Natural killer cell (primary cell): ENCODE measurements around the gene RARB. TPM values are rescaled to one million over a fixed set of nuclear protein-coding genes. Genes with fewer than 3 reads are reported as not detected.

Experiments
- ATAC-seq, 3 donors: fragments of 150-1000 bp in 2 of 3; fragments of 200-7000 bp in 1 of 3; cut with Tn5 transposase; 1 replicate in 1 of 3; 2 replicates in 2 of 3; pipeline ENCODE4 v1.10.0; 2021; ENCODE audit warnings: mild to moderate bottlenecking in 2 of 3, moderate library complexity in 2 of 3
- DNase-seq, 2 donors: peaks; one replicate each; pipeline versions ENCODE4 v3.0.0 to v3.0.0-alpha.2; 2013 to 2021; ENCODE audit warnings: mixed read lengths in 1 of 2
- H3K27ac ChIP-seq: one replicate; pipeline ENCODE4 v1.5.1; 2013; ENCODE audit warnings: mild to moderate bottlenecking, low read length
- H3K27me3 ChIP-seq: one replicate; pipeline ENCODE4 v1.6.1; 2013; ENCODE audit warnings: low read length; ENCODE audit not compliant: control insufficient read depth, insufficient read depth
- H3K36me3 ChIP-seq: one replicate; pipeline ENCODE4 v1.6.1; 2013; ENCODE audit warnings: low read length; ENCODE audit not compliant: control insufficient read depth, insufficient read depth
- H3K4me1 ChIP-seq: one replicate; pipeline ENCODE4 v1.6.1; 2013; ENCODE audit warnings: low read length; ENCODE audit not compliant: control insufficient read depth, insufficient read depth
- H3K4me3 ChIP-seq: one replicate; pipeline ENCODE4 v1.5.1; 2013; ENCODE audit warnings: low read length
- H3K9me3 ChIP-seq: one replicate; pipeline ENCODE4 v1.6.1; 2013; ENCODE audit warnings: low read length; ENCODE audit not compliant: control insufficient read depth, insufficient read depth
- H3K27ac Mint-ChIP-seq, 2 donors: one replicate each; pipeline ENCODE4 v1.8.0; 2022; ENCODE audit warnings: mild to moderate bottlenecking in 2 of 2, mixed read lengths in 2 of 2, moderate library complexity in 1 of 2
- H3K27me3 Mint-ChIP-seq, 2 donors: one replicate each; pipeline ENCODE4 v1.8.0; 2022; ENCODE audit warnings: low read depth in 2 of 2, mixed read lengths in 2 of 2
- H3K36me3 Mint-ChIP-seq: one replicate; pipeline ENCODE4 v1.8.0; 2022; ENCODE audit warnings: mixed read lengths
- H3K4me1 Mint-ChIP-seq, 2 donors: one replicate each; pipeline ENCODE4 v1.8.0; 2022; ENCODE audit warnings: mixed read lengths in 2 of 2
- H3K4me3 Mint-ChIP-seq: one replicate; pipeline ENCODE4 v1.8.0; 2022; ENCODE audit warnings: mild to moderate bottlenecking, moderate library complexity, mixed read lengths
- H3K9me3 Mint-ChIP-seq, 2 donors: one replicate each; pipeline ENCODE4 v1.8.0; 2022; ENCODE audit warnings: mixed read lengths in 2 of 2
- CTCF ChIP-seq: fragments of 200-600 bp; IDR thresholded peaks from one replicate; pipeline ENCODE4 v1.8.0; 2022; ENCODE audit warnings: antibody characterized with exemption
- WGBS: methylation state at CpG from one replicate; pipeline ENCODE4 v1.1.7; 2013; ENCODE audit warnings: missing lambda C conversion rate; ENCODE audit not compliant: insufficient coverage; 5-methylcytosine and 5-hydroxymethylcytosine counted together
- intact Hi-C: fragments of 100-400 bp; cut with micrococcal nuclease; formaldehyde crosslinking; loops from one replicate; pipeline ENCODE4 v1.14.2; 2022
- total RNA-seq, 4 donors: library from RNA; stranded (reverse); fragments of 120-200 nt in 1 of 4; gene quantifications; one replicate each; pipeline versions ENCODE4 v1.2.3 to v1.2.4, GENCODE V29; 2013 to 2022

Gene RARB
- total RNA-seq, 3 donors from 2014 or later (not counting 1 experiment from before 2014, with no cell fraction given), result not detected

GRCh38 chr3:25548836-25549235, 120.8 kb downstream of the RARB start:
- Histone ChIP-seq H3K27ac (no peak overlapping the region), H3K27me3 (no peaks in the 10 kb centered on the region), H3K4me3 (no peak overlapping the region), H3K4me1 (no peaks in the 10 kb centered on the region), H3K36me3 (no peaks in the 10 kb centered on the region), H3K9me3 (no peaks in the 10 kb centered on the region)
- no peaks in the 10 kb centered on the region for H3K4me1 Mint-ChIP-seq
- intact Hi-C loops, result no loop called here
- no peaks in the 10 kb centered on the region for H3K9me3 Mint-ChIP-seq
- WGBS, result 74% methylated on average over 2 of the region's 2 CpGs
- ATAC-seq (no peak), DNase-seq (no peak)
- no peaks in the 10 kb centered on the region for H3K36me3 Mint-ChIP-seq
- no peak for TF ChIP-seq CTCF
- peaks cover 0 to 9% of the 10 kb centered on the region in 2 donors for H3K27me3 Mint-ChIP-seq
- no peak overlapping the region for H3K4me3 Mint-ChIP-seq
- no peak overlapping the region for H3K27ac Mint-ChIP-seq

- TF ChIP-seq CTCF, result no peak
- Mint-ChIP-seq H3K4me1 (no peaks in the 10 kb centered on the region), H3K36me3 (no peaks in the 10 kb centered on the region), H3K4me3 (no peak overlapping the region), H3K27me3 (peaks cover 0 to 4% of the 10 kb centered on the region in 2 donors), H3K9me3 (no peaks in the 10 kb centered on the region), H3K27ac (no peak overlapping the region)
- no peaks in the 10 kb centered on the region for H3K9me3 ChIP-seq
- ATAC-seq (no peak), DNase-seq (no peak)
- H3K36me3 ChIP-seq, result no peaks in the 10 kb centered on the region
- intact Hi-C loops, result no loop called here
- WGBS, result 92% methylated on average over 3 of the region's 3 CpGs
- no peaks in the 10 kb centered on the region for H3K27me3 ChIP-seq
- H3K4me1 ChIP-seq, result no peaks in the 10 kb centered on the region
- no peak overlapping the region for H3K4me3 ChIP-seq
- no peak overlapping the region for H3K27ac ChIP-seq
Observed at GRCh38 chr3:25552251-25552650, 124.2 kb downstream of the RARB start.

GRCh38 chr3:25554376-25554775, 126.3 kb downstream of the RARB start:
- TF ChIP-seq CTCF, result no peak
- Mint-ChIP-seq H3K4me3 (no peak overlapping the region), H3K4me1 (no peaks in the 10 kb centered on the region)

GRCh38 chr3:25555695-25556437, 127.8 kb downstream of the RARB start:
- Mint-ChIP-seq H3K4me1 (no peaks in the 10 kb centered on the region), H3K27ac (no peak overlapping the region), H3K36me3 (no peaks in the 10 kb centered on the region), H3K27me3 (peaks cover 0 to 4% of the 10 kb centered on the region in 2 donors), H3K4me3 (no peak overlapping the region), H3K9me3 (no peaks in the 10 kb centered on the region)
- no peak for TF ChIP-seq CTCF
- no peaks in the 10 kb centered on the region for H3K36me3 ChIP-seq
- peaks cover 6% of the 10 kb centered on the region for H3K27me3 ChIP-seq
- no peak overlapping the region for H3K4me3 ChIP-seq
- WGBS, result 25% methylated on average over 1 of the region's 2 CpGs
- H3K9me3 ChIP-seq, result no peaks in the 10 kb centered on the region
- H3K27ac ChIP-seq, result no peak overlapping the region
- ATAC-seq (no peak), DNase-seq (no peak)
- intact Hi-C loops, result no loop called here
- no peaks in the 10 kb centered on the region for H3K4me1 ChIP-seq

More at GRCh38 chr3:25554376-25554775, 126.3 kb downstream of the RARB start:
- H3K27me3 ChIP-seq, result peaks cover 4% of the 10 kb centered on the region
- no peaks in the 10 kb centered on the region for H3K4me1 ChIP-seq
- no peaks in the 10 kb centered on the region for H3K9me3 ChIP-seq
- H3K36me3 Mint-ChIP-seq, result no peaks in the 10 kb centered on the region
- intact Hi-C loops, result no loop called here
- no peak overlapping the region for H3K4me3 ChIP-seq
- DNase-seq, result no peak
- peaks cover 0 to 4% of the 10 kb centered on the region in 2 donors for H3K27me3 Mint-ChIP-seq
- no peak overlapping the region for H3K27ac ChIP-seq
- ATAC-seq, result no peak
- H3K27ac Mint-ChIP-seq, result no peak overlapping the region
- no peaks in the 10 kb centered on the region for H3K9me3 Mint-ChIP-seq
- H3K36me3 ChIP-seq, result no peaks in the 10 kb centered on the region
- 86% methylated on average over 6 of the region's 7 CpGs for WGBS
